Measurements from ENCODE around the gene BCAS4.

The BCAS4 gene

DNA sequence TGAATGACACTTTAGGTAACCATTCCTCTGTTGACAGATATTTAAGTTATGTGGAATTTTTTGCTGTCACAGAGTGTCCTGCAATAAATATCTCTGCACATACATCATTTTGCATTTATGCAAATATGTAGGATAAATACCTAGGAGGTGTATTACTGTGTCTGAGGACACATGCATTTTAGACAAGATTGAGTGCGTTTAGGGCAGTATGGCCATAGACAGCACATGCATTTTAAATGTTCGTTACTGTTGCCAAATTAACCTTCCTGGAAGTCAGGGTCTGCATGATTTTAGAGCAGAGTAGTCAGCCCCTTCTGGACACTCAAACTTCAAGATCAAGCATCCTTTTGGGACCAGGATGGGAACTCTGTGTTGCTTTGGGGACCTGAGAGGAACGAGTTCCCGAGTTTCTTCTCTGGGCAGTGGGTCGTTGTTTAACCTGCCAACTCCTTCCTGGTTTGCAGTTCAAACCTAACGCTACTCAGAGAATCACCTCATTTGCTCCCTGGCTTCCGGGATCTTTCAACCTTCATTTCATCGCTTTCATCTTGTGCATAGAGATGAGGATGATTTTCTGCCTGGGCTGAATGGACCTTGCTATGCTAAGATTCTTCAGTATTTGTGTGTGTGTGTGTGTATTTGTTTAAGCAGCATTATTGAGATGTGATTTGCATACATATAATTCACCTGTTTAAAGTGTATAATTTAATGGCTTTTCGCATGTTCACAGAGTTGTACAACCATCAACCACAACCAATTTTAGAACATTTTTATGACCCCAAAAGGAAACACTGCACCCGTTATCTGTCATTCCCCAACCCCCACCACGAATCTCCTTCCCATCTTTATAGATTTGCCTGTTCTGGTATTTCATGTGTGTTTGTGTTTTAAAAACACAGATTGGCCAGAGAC lies 9.8 kb downstream of the BCAS4 start:
- TF ChIP-seq, protein P1, sequence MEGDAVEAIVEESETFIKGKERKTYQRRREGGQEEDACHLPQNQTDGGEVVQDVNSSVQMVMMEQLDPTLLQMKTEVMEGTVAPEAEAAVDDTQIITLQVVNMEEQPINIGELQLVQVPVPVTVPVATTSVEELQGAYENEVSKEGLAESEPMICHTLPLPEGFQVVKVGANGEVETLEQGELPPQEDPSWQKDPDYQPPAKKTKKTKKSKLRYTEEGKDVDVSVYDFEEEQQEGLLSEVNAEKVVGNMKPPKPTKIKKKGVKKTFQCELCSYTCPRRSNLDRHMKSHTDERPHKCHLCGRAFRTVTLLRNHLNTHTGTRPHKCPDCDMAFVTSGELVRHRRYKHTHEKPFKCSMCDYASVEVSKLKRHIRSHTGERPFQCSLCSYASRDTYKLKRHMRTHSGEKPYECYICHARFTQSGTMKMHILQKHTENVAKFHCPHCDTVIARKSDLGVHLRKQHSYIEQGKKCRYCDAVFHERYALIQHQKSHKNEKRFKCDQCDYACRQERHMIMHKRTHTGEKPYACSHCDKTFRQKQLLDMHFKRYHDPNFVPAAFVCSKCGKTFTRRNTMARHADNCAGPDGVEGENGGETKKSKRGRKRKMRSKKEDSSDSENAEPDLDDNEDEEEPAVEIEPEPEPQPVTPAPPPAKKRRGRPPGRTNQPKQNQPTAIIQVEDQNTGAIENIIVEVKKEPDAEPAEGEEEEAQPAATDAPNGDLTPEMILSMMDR (IDR thresholded peaks at IDR 0.05; ENCODE audit: borderline replicate concordance, insufficient read depth, low read depth, low read length): no peak
- H3K4me3 ChIP-seq (ENCODE audit: low read depth, low read length): no peak overlapping the region

DNA sequence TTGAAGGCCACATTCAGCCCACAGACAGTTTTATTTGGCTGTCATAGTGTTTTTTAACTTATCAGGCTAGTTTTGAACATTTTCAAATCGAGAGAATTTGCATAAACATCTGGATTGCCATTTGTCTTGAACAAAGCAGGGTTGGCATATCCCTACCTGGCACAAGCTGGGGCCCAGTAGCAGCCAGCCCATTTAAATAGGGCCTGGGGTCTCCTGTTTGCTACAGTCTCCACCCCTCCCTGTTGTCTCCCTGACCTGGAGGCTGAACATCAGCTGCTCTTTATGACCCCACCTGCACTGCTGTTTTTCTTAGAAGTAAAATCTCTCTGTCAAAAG lies 10.5 kb downstream of the BCAS4 start:
- TF ChIP-seq, protein P1 (IDR thresholded peaks at IDR 0.05; ENCODE audit: borderline replicate concordance, insufficient read depth, low read depth, low read length): no peak
- H3K4me3 ChIP-seq (ENCODE audit: low read depth, low read length): no peak overlapping the region

DNA sequence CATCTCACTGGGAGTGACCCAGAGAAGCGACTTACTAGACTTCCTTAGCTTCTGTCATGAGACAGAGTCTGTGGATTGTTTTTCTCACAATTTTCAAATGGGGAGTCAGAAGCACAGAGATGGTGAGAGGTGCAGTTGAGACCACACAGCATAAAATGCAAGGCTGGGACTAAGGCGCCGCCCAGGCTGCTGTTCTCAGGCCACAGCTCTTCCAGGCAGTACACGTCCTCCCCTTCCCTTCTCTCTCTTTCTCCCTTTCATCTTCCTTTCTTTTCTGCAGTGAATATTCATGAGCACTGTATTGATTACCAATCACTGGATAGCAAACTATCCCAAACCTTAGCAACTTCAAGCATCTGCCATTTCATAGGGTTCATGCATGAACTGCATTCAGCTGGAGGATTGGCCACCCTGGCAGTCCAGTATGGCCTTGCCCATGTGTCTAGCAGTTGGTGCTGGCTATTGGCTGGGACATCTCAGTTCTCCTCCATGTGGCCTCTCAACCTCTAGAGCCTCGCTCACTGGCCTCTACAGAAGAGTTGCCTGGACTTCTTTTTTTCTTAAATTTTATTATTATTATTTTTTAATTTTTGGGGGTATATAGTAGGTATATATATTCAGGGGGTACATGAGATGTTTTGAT lies 11.4 kb downstream of the BCAS4 start:
- no peak overlapping the region for H3K4me3 ChIP-seq (ENCODE audit: low read depth, low read length)
- TF ChIP-seq, protein P1 (IDR thresholded peaks at IDR 0.05; ENCODE audit: borderline replicate concordance, insufficient read depth, low read depth, low read length): no peak

DNA sequence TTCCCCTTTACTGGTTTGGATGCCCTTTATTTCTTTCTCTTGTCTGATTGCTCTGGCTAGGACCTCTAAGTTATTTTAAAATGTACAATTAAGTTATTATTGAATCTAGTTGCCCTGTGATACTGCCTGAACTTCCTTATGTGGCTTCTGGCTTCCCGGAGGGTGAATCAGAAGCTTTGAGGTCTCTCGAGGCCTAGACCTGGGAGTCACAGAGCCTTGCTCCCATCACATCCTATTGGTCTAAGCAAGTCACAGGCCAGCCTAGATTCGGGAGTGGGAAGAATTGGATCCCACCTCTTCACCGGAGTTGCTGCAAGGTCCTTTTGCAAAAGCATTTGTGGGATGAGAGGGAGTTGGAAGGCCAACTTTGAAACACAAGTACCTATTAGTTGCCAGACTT lies 15.2 kb downstream of the BCAS4 start:
- H3K4me3 ChIP-seq (ENCODE audit: low read depth, low read length): no peak overlapping the region
- TF ChIP-seq, protein P1 (IDR thresholded peaks at IDR 0.05; ENCODE audit: borderline replicate concordance, insufficient read depth, low read depth, low read length): no peak

DNA sequence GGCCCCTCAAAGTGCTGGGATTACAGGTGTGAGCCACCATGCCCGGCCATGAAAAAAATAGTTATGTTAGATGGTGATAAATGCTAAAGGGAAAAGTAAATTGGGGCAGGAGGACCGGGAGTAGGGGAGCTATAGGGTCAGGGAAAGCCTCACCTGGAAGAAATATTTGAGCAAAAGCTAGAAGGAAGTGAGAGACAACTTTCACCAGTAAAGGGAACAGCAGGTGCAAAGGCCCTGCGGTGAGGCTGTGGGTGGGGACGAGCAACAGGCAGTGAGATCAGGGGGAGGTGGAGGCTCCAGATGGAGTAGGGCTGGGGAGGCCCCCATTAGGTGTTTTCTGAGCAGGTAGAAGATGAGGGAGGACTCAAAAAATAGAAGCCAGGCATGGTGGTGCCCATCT lies 16.0 kb downstream of the BCAS4 start:
- no peak overlapping the region for H3K4me3 ChIP-seq (ENCODE audit: low read depth, low read length)
- TF ChIP-seq, protein P1 (IDR thresholded peaks at IDR 0.05; ENCODE audit: borderline replicate concordance, insufficient read depth, low read depth, low read length): no peak

DNA sequence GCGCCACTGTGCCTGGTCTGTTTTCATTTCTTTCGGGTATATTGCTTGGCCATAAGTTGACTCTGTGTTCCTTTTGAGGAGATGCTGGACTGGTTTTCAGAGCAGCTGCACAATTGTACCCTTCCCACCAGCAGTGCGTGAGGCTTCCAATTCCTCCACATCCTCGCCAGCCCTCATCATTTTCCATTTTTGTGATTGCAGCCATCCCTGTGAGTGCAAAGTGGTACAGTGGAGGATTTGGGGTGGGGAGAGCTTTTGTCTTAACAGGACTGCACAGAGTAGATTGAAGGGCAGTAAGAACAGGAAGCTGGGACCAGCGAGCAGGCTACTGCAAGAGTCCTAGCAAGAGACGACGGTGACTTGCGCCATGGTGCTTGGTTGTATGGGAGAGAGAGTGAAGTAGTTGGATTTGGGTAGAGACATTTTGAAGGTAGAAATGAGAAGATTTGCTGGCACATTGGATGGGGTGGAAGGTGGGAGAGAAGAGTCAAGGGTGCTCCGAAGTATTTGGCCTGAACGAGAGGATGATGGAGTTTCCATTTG lies 18.3 kb downstream of the BCAS4 start:
- no peak overlapping the region for H3K4me3 ChIP-seq (ENCODE audit: low read depth, low read length)

More for the DNA sequence above, 18.3 kb downstream of the BCAS4 start:
- TF ChIP-seq, protein P1 (IDR thresholded peaks at IDR 0.05; ENCODE audit: borderline replicate concordance, insufficient read depth, low read depth, low read length): no peak

Measured in GM12875 (cell line).